ENCODE data around the gene VIP. TPM values are rescaled to one million over a fixed set of nuclear protein-coding genes. Genes with fewer than 3 reads are reported as not detected.
"Not testable (repeated sequence)": the region's sequence is repeated elsewhere in the genome, so short reads cannot be mapped to it uniquely, and the experiment has no call there.

Gene VIP
- under 1 TPM in 8 of 10 donors, not detected in 2; 0.22 to 1.00 (median 0.40) TPM for total RNA-seq
- polyA plus RNA-seq = 10 to 100 TPM in 1 of 2 donors, under 1 TPM in 1; 0.30 to 28.6 TPM
- long read RNA-seq, donor 1, partial matches to known transcripts = 0 of 1 reads
- long read RNA-seq, donor 1, other reads (novel, unspliced or antisense) = 0 of 1 reads
- long read RNA-seq, donor 2, partial matches to known transcripts = 0 of 1 reads
- long read RNA-seq, donor 2, other reads (novel, unspliced or antisense) = 1 of 1 reads
- long read RNA-seq, donor 3 = 0 reads

DNA sequence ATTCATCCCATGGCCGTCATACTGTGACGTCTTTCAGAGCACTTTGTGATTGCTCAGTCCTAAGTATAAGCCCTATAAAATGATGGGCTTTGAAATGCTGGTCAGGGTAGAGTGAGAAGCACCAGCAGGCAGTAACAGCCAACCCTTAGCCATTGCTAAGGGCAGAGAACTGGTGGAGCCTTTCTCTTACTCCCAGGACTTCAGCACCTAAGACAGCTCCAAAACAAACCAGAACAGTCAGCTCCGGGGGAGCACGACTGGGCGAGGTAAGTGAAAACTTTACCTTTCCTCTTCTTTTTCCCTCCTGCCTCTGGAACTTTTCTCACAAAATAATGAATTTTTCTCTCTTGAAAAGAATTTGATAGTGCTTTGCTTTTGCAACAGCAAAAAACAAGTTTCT lies at the start of gene VIP:
VIP (plus strand) TSS at position 104 of the 400 bp plus-strand sequence. CDS start 1,381 bp downstream, outside the sequence.
- no peak within 1 kb of the TSS for H3K27ac ChIP-seq
- ATAC-seq (no peak), DNase-seq (no peak)
- WGBS, 2 donors = 11 to 18% methylated on average over 5 of the region's 5 CpGs
- no peak within 1 kb of the TSS for H3K4me3 ChIP-seq
- TF ChIP-seq, protein P1, sequence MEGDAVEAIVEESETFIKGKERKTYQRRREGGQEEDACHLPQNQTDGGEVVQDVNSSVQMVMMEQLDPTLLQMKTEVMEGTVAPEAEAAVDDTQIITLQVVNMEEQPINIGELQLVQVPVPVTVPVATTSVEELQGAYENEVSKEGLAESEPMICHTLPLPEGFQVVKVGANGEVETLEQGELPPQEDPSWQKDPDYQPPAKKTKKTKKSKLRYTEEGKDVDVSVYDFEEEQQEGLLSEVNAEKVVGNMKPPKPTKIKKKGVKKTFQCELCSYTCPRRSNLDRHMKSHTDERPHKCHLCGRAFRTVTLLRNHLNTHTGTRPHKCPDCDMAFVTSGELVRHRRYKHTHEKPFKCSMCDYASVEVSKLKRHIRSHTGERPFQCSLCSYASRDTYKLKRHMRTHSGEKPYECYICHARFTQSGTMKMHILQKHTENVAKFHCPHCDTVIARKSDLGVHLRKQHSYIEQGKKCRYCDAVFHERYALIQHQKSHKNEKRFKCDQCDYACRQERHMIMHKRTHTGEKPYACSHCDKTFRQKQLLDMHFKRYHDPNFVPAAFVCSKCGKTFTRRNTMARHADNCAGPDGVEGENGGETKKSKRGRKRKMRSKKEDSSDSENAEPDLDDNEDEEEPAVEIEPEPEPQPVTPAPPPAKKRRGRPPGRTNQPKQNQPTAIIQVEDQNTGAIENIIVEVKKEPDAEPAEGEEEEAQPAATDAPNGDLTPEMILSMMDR (IDR thresholded peaks at IDR 0.05) = no peak
- H3K27me3 ChIP-seq = no peaks in the 10 kb centered on the region
- peaks cover 0 to 7% (median 0%) of the 10 kb centered on the region in 9 donors for H3K36me3 ChIP-seq
- H3K4me1 ChIP-seq = no peaks in the 10 kb centered on the region
- intact Hi-C loops (cut with DNase I) = no loop called here
- H3K9me3 ChIP-seq = no peaks in the 10 kb centered on the region

DNA sequence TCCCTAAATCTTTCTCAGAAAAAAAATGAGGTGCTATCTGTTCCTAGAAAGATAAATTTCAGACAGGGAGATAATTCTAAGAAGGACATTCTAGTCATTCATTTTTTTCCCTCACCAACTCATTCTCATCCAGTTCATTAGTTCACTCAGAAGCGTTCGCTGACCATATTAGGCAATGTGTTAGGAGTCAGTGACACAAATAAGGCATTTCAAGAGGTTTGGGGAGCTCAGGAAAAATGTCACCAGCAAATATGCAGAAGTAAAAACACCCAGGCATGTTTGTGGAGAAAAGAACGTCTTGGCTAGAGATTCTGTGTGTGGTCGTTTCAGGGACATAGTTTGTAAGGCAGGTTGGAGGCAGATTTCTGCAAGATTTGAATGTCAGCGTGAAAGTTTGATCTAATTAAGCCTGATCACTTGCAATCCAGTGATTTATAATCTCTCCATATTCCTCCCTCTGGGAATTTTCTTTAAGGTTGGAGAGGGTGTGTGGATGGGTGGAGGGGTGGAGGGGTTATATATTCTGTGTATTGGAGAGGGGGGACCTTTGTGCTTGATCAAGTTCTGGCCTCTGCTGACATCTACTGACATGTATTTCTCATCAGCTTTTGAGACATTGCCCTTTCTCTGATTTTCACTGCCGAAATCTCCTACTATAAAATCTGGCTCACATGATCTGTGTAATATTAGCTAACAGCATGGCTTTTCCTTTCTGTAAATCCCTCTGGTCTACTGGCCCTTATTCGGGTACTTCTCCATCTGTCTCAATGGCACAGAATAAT lies 49.3 kb upstream of the VIP start:
- Histone ChIP-seq H3K27me3 (peaks cover 0 to 17% (median 0%) of the 10 kb centered on the region in 7 donors), H3K4me3 (peak overlapping the region in 9 of 10 donors; percentile 7 to 58 (median 47)), H3K4me1 (peaks cover 0 to 41% (median 0%) of the 10 kb centered on the region in 9 donors), H3K27ac (peak overlapping the region in 6 of 10 donors; percentile 10 to 83 (median 72)), H3K9me3 (no peaks in the 10 kb centered on the region), H3K36me3 (no peaks in the 10 kb centered on the region)
- intact Hi-C loops (cut with DNase I) = loop anchor here in 1 of 10 donors (5.0 kb wide), 1 partner anchor 59 kb away; no protein-coding TSS in a partner anchor
- ATAC-seq (peak in 4 of 8 donors; percentile 25 to 59 (median 43)), DNase-seq (no peak)
- WGBS, 2 donors = 36 to 43% methylated on average over 7 of the region's 7 CpGs
- TF ChIP-seq, protein P1 (IDR thresholded peaks at IDR 0.05) = peak in 5 of 9 donors; percentile 8 to 48 (median 24)

DNA sequence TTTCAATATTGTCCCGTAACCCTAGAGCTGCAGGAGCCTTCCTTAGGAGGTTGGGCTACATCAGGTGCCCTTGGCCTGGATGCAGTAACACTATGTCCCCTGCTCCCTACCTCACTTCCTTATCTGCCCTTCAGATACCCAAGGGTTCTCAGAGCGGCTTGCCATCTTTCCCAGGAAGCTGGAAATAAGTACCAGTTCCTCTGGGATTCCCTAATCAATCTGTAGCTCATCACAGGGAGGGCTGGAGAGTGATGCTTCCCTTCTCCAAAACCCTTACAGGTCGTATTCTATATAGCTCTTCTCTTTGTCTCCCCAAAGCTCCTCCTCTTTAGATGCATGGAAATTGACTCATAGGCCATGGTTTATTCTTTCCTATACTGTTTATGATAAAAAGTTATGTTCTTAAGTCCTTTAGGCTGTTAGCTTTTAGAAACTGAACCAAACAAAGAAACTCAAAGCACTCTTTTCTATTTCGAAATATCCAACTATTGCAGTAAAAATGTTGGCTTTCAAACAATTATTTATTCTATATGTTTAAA lies 48.7 kb upstream of the VIP start:
- intact Hi-C loops (cut with DNase I) = loop anchor here in 1 of 10 donors (5.0 kb wide), 1 partner anchor 60 kb away; no protein-coding TSS in a partner anchor
- H3K27ac ChIP-seq = peak overlapping the region in 4 of 10 donors; percentile 16 to 83 (median 52)
- peaks cover 0 to 34% (median 0%) of the 10 kb centered on the region in 9 donors for H3K4me1 ChIP-seq
- peaks cover 0 to 3% (median 0%) of the 10 kb centered on the region in 11 donors for H3K9me3 ChIP-seq
- TF ChIP-seq, protein P1 (IDR thresholded peaks at IDR 0.05) = peak in 1 of 9 donors; percentile 0
- no peaks in the 10 kb centered on the region for H3K36me3 ChIP-seq
- DNase-seq = no peak
- H3K4me3 ChIP-seq = peak overlapping the region in 7 of 10 donors; percentile 5 to 58 (median 47)
- WGBS, 2 donors = 46 to 63% methylated on average over 4 of the region's 4 CpGs
- peaks cover 0 to 17% (median 0%) of the 10 kb centered on the region in 7 donors for H3K27me3 ChIP-seq
- peak in 1 of 8 donors; percentile 51 for ATAC-seq

DNA sequence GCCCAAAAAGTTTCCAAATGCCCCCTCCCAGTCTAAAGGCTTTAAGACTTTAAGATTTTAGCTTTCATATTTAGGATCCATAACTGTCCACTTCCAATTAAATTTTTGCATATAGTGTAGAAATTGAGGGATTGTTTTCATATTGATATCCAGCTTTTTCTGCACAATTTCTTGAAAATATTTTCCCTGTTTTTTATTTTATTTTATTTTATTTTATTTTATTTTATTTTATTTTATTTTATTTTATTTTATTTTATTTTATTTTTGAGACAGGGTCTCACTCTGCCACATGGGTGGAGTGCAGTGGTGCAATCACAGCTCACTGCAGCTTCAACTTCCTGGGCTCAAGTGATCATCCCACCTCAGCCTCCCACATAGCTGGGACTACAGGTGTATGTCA lies 46.8 kb upstream of the VIP start:
- DNase-seq, H3K36me3 ChIP-seq, H3K4me3 ChIP-seq, ATAC-seq, H3K27ac ChIP-seq: not testable (repeated sequence)
- H3K4me1 ChIP-seq = peaks cover 0 to 31% (median 0%) of the 10 kb centered on the region in 9 donors
- H3K27me3 ChIP-seq = peaks cover 0 to 17% (median 0%) of the 10 kb centered on the region in 7 donors
- intact Hi-C loops (cut with DNase I) = loop anchor here in 1 of 10 donors (5.0 kb wide), 1 partner anchor 61 kb away; no protein-coding TSS in a partner anchor
- peaks cover 0 to 21% (median 13%) of the 10 kb centered on the region in 11 donors for H3K9me3 ChIP-seq

Measured in heart right ventricle (tissue), 16 donors.